Measurements from ENCODE around the gene KLHL13.
"Not testable (repeated sequence)": the region's sequence is repeated elsewhere in the genome, so short reads cannot be mapped to it uniquely, and the experiment has no call there.

Gene KLHL13

GRCh38 chrX:118116713-118117550 lies at the start of gene KLHL13:
TSS of gene KLHL13 (minus strand) at chrX:118116810. CDS start at chrX:118028473, 88,337 bp downstream.
- Histone ChIP-seq H3K4me3 (ENCODE audit: low read depth, low read length) (peak within 1 kb of the TSS; percentile 92), H3K4me1 (ENCODE audit: control insufficient read depth, insufficient read depth, low read length) (peaks cover 8% of the 10 kb centered on the region; the same call in 1 of the 2 replicates), H3K9me3 (ENCODE audit: control insufficient read depth, insufficient read depth, low read depth, low read length) (no peaks in the 10 kb centered on the region), H3K9ac (ENCODE audit: low read length) (peak within 1 kb of the TSS; percentile 69), H3K36me3 (ENCODE audit: control insufficient read depth, insufficient read depth, low read length) (no peaks in the 10 kb centered on the region), H3K27me3 (ENCODE audit: control insufficient read depth, insufficient read depth, low read length) (peaks cover 36% of the 10 kb centered on the region), H3K27ac (ENCODE audit: low read depth, low read length) (no peak within 1 kb of the TSS)

GRCh38 chrX:118164138-118164537 lies 47.5 kb upstream of the KLHL13 start:
- no peaks in the 10 kb centered on the region for H3K9me3 ChIP-seq (ENCODE audit: control insufficient read depth, insufficient read depth, low read depth, low read length)
- H3K4me3 ChIP-seq (ENCODE audit: low read depth, low read length), result no peak overlapping the region
- H3K27ac ChIP-seq (ENCODE audit: low read depth, low read length), result no peak overlapping the region
- no peak overlapping the region for H3K9ac ChIP-seq (ENCODE audit: low read length)
- no peaks in the 10 kb centered on the region for H3K36me3 ChIP-seq (ENCODE audit: control insufficient read depth, insufficient read depth, low read length)
- peaks cover 3% of the 10 kb centered on the region; the same call in 1 of the 2 replicates for H3K27me3 ChIP-seq (ENCODE audit: control insufficient read depth, insufficient read depth, low read length)
- H3K4me1 ChIP-seq (ENCODE audit: control insufficient read depth, insufficient read depth, low read length), result no peaks in the 10 kb centered on the region

DNA sequence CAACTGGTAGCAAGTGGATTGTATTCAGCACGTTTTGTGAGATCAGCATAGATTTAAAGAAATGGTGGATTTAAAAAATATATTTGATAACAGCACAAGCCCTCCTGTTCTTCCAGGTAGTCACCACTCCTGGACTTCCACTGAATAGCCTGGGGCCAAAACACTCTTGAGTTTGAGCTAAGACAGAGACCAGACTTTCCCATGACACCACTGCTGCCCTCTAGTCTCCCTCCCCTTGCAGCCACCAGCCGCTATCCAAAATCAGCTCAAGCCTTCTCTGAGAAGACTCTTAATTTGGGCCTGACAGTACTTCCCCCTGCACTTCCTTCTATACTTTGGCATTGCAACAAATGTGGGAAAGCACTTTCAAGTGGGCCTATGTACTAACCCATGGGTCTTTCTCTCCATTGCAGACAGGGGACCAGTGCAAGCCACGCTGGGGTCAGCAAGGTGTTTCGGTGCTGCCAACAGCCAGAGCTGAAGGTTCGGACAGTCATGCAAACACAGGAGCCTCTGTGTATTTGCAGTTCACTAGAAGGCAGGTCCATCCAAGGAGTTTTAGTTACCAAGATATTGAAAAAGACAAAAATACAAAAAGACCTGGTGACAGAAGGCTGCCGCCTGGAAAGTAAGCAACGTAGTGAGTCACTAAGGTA lies 40.5 kb upstream of the KLHL13 start:
- peaks cover 3% of the 10 kb centered on the region; the same call in 1 of the 2 replicates for H3K27me3 ChIP-seq (ENCODE audit: control insufficient read depth, insufficient read depth, low read length)
- no peak overlapping the region for H3K4me3 ChIP-seq (ENCODE audit: low read depth, low read length)

DNA sequence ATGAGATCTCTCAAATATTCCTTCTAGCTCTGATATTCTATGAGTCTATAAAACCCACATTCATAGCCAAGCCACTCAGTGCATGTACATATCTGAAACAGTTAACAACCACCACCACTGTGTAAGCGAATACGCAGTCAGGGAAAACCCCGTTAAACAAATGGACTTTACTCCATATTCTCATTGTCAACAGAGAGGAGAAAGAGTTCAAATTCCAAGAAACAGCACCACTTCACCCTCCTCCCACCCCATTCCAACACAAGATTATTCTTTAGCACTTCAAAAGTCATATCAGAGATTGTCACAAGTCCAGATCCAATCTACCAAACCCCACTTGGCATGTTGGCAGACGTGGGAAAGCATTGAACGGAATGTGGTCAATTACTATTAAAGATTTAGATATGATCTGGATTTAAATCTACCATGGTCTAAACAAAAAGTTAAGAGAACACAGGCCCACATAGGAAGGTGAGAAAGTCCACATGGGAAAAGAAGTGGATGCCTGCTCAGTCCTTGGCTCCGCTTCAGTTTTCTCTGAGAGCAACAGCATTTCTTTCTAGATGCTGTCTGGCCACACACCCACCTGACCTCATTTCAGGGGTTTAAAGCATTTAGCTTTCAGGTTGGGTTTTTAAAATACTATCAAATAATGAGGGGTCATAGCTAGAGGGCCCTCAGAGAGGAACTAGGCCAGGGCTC lies 39.8 kb upstream of the KLHL13 start:
- Histone ChIP-seq H3K4me3 (ENCODE audit: low read depth, low read length) (no peak overlapping the region), H3K9me3 (ENCODE audit: control insufficient read depth, insufficient read depth, low read depth, low read length) (no peaks in the 10 kb centered on the region), H3K4me1 (ENCODE audit: control insufficient read depth, insufficient read depth, low read length) (no peaks in the 10 kb centered on the region), H3K9ac (ENCODE audit: low read length) (no peak overlapping the region), H3K36me3 (ENCODE audit: control insufficient read depth, insufficient read depth, low read length) (no peaks in the 10 kb centered on the region), H3K27ac (ENCODE audit: low read depth, low read length) (no peak overlapping the region), H3K27me3 (ENCODE audit: control insufficient read depth, insufficient read depth, low read length) (peaks cover 3% of the 10 kb centered on the region; the same call in 1 of the 2 replicates)

More for the DNA sequence above, 40.5 kb upstream of the KLHL13 start:
- Histone ChIP-seq H3K4me1 (ENCODE audit: control insufficient read depth, insufficient read depth, low read length) (no peaks in the 10 kb centered on the region), H3K9ac (ENCODE audit: low read length) (no peak overlapping the region), H3K36me3 (ENCODE audit: control insufficient read depth, insufficient read depth, low read length) (no peaks in the 10 kb centered on the region), H3K9me3 (ENCODE audit: control insufficient read depth, insufficient read depth, low read depth, low read length) (no peaks in the 10 kb centered on the region), H3K27ac (ENCODE audit: low read depth, low read length) (no peak overlapping the region)

DNA sequence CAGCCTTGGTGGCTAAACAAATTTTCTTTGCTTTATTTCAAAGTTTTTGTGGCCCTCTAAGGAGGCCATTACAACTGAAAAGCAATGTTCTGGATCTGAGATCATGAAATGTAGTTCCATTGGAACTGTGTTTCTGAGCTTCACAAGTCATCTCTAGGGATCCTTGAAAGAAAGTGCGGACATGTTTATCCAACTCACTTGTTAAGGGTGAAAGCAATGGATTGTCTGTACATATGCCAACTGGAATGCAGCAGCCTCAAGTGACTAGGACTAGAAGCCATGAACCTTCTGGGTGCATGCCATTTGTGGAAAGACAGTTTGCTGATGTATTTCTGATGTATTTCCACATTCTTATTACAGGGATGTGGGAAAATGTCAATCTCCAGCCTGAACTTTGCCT lies 36.7 kb upstream of the KLHL13 start:
- no peak overlapping the region for H3K4me3 ChIP-seq (ENCODE audit: low read depth, low read length)
- H3K4me1 ChIP-seq (ENCODE audit: control insufficient read depth, insufficient read depth, low read length), result no peaks in the 10 kb centered on the region
- no peaks in the 10 kb centered on the region for H3K36me3 ChIP-seq (ENCODE audit: control insufficient read depth, insufficient read depth, low read length)
- H3K9me3 ChIP-seq (ENCODE audit: control insufficient read depth, insufficient read depth, low read depth, low read length), result no peaks in the 10 kb centered on the region
- H3K9ac ChIP-seq (ENCODE audit: low read length), result no peak overlapping the region
- H3K27ac ChIP-seq (ENCODE audit: low read depth, low read length), result no peak overlapping the region
- H3K27me3 ChIP-seq (ENCODE audit: control insufficient read depth, insufficient read depth, low read length), result no peaks in the 10 kb centered on the region; the same call in 1 of the 2 replicates

GRCh38 chrX:118152721-118153120 lies 36.1 kb upstream of the KLHL13 start:
- no peak overlapping the region for H3K27ac ChIP-seq (ENCODE audit: low read depth, low read length)
- H3K36me3 ChIP-seq (ENCODE audit: control insufficient read depth, insufficient read depth, low read length), result no peaks in the 10 kb centered on the region
- H3K9me3 ChIP-seq (ENCODE audit: control insufficient read depth, insufficient read depth, low read depth, low read length), result no peaks in the 10 kb centered on the region
- no peak overlapping the region for H3K9ac ChIP-seq (ENCODE audit: low read length)
- H3K4me3 ChIP-seq (ENCODE audit: low read depth, low read length), result no peak overlapping the region
- H3K4me1 ChIP-seq (ENCODE audit: control insufficient read depth, insufficient read depth, low read length), result no peaks in the 10 kb centered on the region
- no peaks in the 10 kb centered on the region; the same call in 1 of the 2 replicates for H3K27me3 ChIP-seq (ENCODE audit: control insufficient read depth, insufficient read depth, low read length)

DNA sequence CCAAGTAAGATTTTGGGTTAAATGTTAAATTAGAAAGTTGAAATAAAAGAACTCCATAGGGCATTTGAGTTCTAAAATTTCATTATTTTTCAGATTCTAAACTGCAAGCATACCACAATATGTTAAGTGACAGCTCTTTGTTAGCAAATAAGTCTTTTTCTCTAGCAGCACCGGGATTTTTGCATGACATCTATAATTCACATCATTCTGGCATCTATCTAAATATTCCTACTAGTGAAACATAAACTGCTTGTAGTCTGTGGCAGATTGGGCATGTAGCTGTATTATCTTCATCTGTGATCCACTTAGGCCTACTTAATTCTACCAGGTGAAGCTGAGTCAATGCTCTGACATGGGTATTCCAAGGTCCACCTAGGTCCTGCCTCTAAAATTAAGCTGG lies 32.1 kb upstream of the KLHL13 start:
- Histone ChIP-seq H3K27me3 (ENCODE audit: control insufficient read depth, insufficient read depth, low read length) (peaks cover 4% of the 10 kb centered on the region; the same call in 1 of the 2 replicates), H3K4me3 (ENCODE audit: low read depth, low read length) (no peak overlapping the region), H3K36me3 (ENCODE audit: control insufficient read depth, insufficient read depth, low read length) (no peaks in the 10 kb centered on the region), H3K9ac (ENCODE audit: low read length) (no peak overlapping the region), H3K4me1 (ENCODE audit: control insufficient read depth, insufficient read depth, low read length) (no peaks in the 10 kb centered on the region), H3K9me3 (ENCODE audit: control insufficient read depth, insufficient read depth, low read depth, low read length) (no peaks in the 10 kb centered on the region), H3K27ac (ENCODE audit: low read depth, low read length) (no peak overlapping the region)

DNA sequence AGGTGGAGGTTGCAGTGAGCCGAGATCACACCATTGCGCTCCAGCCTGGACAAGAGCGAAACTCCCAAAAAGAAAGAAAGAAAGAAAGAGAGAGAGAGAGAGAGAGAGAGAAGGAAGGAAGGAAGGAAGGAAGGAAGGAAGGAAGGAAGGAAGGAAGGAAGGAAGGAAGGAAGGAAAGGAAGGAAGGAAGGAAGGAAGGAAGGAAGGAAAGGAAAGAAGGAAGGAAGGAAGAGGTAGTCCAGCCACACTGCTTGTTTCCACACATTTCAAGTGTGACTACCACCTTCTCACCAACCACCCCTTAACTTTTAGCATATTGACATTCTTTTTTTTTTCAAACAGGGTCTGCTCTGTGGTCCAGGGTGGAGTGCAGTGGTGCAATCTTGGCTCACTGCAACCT lies 31.2 kb upstream of the KLHL13 start:
- H3K4me3 ChIP-seq (ENCODE audit: low read depth, low read length); H3K9me3 ChIP-seq (ENCODE audit: control insufficient read depth, insufficient read depth, low read depth, low read length); H3K4me1 ChIP-seq (ENCODE audit: control insufficient read depth, insufficient read depth, low read length); H3K27ac ChIP-seq (ENCODE audit: low read depth, low read length); H3K9ac ChIP-seq (ENCODE audit: low read length); H3K36me3 ChIP-seq (ENCODE audit: control insufficient read depth, insufficient read depth, low read length); H3K27me3 ChIP-seq (ENCODE audit: control insufficient read depth, insufficient read depth, low read length): not testable (repeated sequence)

DNA sequence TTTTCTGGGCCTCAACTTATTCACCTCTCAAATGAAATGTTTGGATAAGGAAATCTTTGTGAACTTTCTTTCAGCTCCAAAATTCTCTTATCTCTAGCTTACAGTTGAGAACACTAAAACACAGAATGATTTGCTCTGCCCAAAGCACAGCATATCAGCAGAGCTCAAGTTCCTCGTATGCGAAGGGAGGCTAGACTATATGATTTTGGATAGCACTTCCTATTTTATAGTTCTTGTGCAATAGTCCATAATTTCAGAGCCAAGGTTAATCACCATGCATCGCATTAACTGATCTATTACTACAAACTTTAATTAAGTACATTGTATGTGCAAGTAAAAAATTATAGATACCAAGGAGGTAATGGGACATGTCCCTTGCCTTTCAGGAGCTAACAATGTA lies 27.0 kb upstream of the KLHL13 start:
- Histone ChIP-seq H3K4me3 (ENCODE audit: low read depth, low read length) (no peak overlapping the region), H3K9me3 (ENCODE audit: control insufficient read depth, insufficient read depth, low read depth, low read length) (no peaks in the 10 kb centered on the region), H3K27ac (ENCODE audit: low read depth, low read length) (no peak overlapping the region), H3K36me3 (ENCODE audit: control insufficient read depth, insufficient read depth, low read length) (no peaks in the 10 kb centered on the region), H3K9ac (ENCODE audit: low read length) (no peak overlapping the region), H3K4me1 (ENCODE audit: control insufficient read depth, insufficient read depth, low read length) (no peaks in the 10 kb centered on the region), H3K27me3 (ENCODE audit: control insufficient read depth, insufficient read depth, low read length) (peaks cover 4% of the 10 kb centered on the region; the same call in 1 of the 2 replicates)

DNA sequence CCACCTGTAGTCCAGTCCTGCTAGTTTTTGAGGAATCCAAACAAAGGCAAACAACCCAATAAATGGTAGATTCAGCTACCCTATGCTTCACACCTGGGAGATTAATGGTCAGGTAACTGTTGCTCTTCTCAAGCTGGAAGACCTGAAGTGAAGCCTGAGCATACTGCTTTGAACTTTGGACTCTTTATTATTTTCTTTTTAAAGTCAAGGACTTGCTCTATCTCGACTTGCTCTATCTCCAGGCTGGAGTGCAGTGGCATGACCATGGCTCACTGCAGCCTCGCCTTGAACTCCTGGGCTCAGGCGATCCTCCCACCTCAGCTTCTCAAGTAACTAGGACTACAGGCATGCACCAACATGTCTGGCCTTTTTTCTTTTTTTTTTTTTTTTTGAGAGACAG lies 14.7 kb upstream of the KLHL13 start:
- H3K27ac ChIP-seq (ENCODE audit: low read depth, low read length), result no peak overlapping the region
- no peak overlapping the region for H3K4me3 ChIP-seq (ENCODE audit: low read depth, low read length)
- no peaks in the 10 kb centered on the region for H3K9me3 ChIP-seq (ENCODE audit: control insufficient read depth, insufficient read depth, low read depth, low read length)
- no peak overlapping the region for H3K9ac ChIP-seq (ENCODE audit: low read length)
- no peaks in the 10 kb centered on the region for H3K36me3 ChIP-seq (ENCODE audit: control insufficient read depth, insufficient read depth, low read length)
- H3K27me3 ChIP-seq (ENCODE audit: control insufficient read depth, insufficient read depth, low read length), result peaks cover 2% of the 10 kb centered on the region; the same call in 1 of the 2 replicates
- no peaks in the 10 kb centered on the region for H3K4me1 ChIP-seq (ENCODE audit: control insufficient read depth, insufficient read depth, low read length)

- no peak overlapping the region for H3K4me3 ChIP-seq (ENCODE audit: low read depth, low read length)
- H3K4me1 ChIP-seq (ENCODE audit: control insufficient read depth, insufficient read depth, low read length), result no peaks in the 10 kb centered on the region
- H3K9ac ChIP-seq (ENCODE audit: low read length), result no peak overlapping the region
- H3K9me3 ChIP-seq (ENCODE audit: control insufficient read depth, insufficient read depth, low read depth, low read length), result no peaks in the 10 kb centered on the region
- no peak overlapping the region for H3K27ac ChIP-seq (ENCODE audit: low read depth, low read length)
- H3K27me3 ChIP-seq (ENCODE audit: control insufficient read depth, insufficient read depth, low read length), result peaks cover 2% of the 10 kb centered on the region; the same call in 1 of the 2 replicates
- no peaks in the 10 kb centered on the region for H3K36me3 ChIP-seq (ENCODE audit: control insufficient read depth, insufficient read depth, low read length)
Observed at GRCh38 chrX:118129681-118130080, 13.1 kb upstream of the KLHL13 start.

All from HUES6 (cell line).